HL-60 (cell line): ENCODE data around the gene BHLHE41.
A peak's percentile ranks its signal among the peaks of the same experiment; 100 is the strongest.

ENCODE experiments used
- DNase-seq, 2 experiments: peaks; one replicate each; pipeline ENCODE4 v3.0.0-alpha.2; 2010 to 2020; ENCODE audit warnings: low read depth in 1 of 2, low spot score in 1 of 2
- H3K27ac ChIP-seq: fragments of 250-450 bp; sonication (Bioruptor Pico); replicated peaks from 2 replicates; pipeline ENCODE4 v1.5.1; 2020; ENCODE audit warnings: mild to moderate bottlenecking, moderate library complexity
- H3K27me3 ChIP-seq: fragments of 250-450 bp; sonication (Bioruptor Pico); 2 replicates; pipeline ENCODE4 v1.5.1; 2021; ENCODE audit warnings: mild to moderate bottlenecking, moderate library complexity; ENCODE audit not compliant: insufficient read depth, poor library complexity, severe bottlenecking
- H3K4me3 ChIP-seq: replicated peaks from 2 replicates; pipeline ENCODE4 v1.5.1; 2011; ENCODE audit warnings: mild to moderate bottlenecking, control low read depth, low read length; ENCODE audit not compliant: insufficient read depth
- GABPA ChIP-seq: IDR thresholded peaks from 2 replicates; pipeline ENCODE4 v1.6.1; 2012; ENCODE audit warnings: low read depth
- POLR2AphosphoS5 ChIP-seq: IDR thresholded peaks from 2 replicates; pipeline ENCODE4 v1.6.1; 2012; ENCODE audit warnings: low read depth
- SPI1 ChIP-seq: IDR thresholded peaks from 2 replicates; pipeline ENCODE4 v1.6.1; 2012; ENCODE audit warnings: low read depth, mild to moderate bottlenecking, borderline replicate concordance
- long read RNA-seq: library from polyadenylated mRNA; unstranded; transcript quantifications from one replicate; pipeline ENCODE4 v2.0.0, GENCODE V29; 2020
- TF ChIP-seq, protein P1 (sequence below): IDR thresholded peaks from 2 replicates; pipeline ENCODE4 v1.6.1; 2012; ENCODE audit warnings: low read depth; ENCODE audit not compliant: insufficient replicate concordance
- TF ChIP-seq, protein P2 (sequence below): IDR thresholded peaks from one replicate; pipeline ENCODE4 v1.5.1; 2011; ENCODE audit warnings: low read length, control low read depth, inconsistent platforms; ENCODE audit not compliant: insufficient read depth

BHLHE41 gene
- long read RNA-seq = 0 reads

DNA sequence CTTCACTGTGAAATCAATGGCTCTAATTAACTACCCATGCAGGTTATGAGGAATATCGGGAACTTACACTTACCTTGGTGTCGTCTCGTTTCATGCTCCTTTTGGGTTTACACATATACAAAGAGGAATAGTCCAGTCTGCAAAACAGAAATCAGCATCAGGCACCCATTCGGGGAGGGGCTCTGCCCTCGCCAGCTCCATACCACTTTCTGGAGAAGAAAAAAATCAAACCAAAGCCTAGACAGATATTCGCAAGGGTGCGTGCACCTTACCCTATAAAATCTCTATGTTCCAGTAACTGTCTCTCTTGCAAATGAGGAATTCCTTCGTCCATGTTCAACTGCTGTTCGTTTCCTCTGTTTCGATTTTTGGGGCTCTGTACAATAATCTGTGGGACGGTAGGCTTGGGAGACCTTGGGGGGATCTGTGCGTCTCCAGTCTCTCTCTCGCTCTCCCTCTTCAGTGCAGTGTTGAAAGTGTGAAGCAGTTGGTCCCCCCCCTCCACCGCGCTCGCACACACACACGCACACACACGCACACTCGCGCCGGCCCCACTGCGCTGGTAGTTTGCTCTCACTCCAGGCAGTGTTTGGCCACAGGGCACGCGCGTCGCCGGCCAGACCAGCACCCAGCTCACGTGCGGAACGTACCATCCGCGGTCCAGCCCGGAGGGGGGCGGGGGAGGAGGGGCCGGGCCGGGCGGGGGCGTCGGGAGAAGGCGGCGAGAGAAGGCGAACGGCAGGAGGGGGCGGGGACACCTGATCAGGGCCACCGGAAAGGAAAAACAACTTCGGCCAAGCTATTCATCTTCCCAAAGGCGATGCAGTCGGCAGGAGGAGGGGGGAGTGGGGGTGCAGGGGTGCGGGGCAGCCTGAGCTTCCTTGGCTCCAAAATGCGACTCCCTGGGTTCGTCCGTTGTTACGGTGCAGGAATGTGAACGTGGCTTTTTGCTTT, at the start of gene BHLHE41:
TSS of gene BHLHE41 (minus strand) at position 592 of the 954 bp plus-strand sequence. CDS start at position 334, 258 bp downstream.
- DNase-seq = peak in 1 of 2 experiments; percentile 13
- Histone ChIP-seq H3K4me3 (peak within 1 kb of the TSS; percentile 54), H3K27me3 (peaks cover 39% of the 10 kb centered on the region), H3K27ac (no peak within 1 kb of the TSS)
- TF ChIP-seq, protein P1, sequence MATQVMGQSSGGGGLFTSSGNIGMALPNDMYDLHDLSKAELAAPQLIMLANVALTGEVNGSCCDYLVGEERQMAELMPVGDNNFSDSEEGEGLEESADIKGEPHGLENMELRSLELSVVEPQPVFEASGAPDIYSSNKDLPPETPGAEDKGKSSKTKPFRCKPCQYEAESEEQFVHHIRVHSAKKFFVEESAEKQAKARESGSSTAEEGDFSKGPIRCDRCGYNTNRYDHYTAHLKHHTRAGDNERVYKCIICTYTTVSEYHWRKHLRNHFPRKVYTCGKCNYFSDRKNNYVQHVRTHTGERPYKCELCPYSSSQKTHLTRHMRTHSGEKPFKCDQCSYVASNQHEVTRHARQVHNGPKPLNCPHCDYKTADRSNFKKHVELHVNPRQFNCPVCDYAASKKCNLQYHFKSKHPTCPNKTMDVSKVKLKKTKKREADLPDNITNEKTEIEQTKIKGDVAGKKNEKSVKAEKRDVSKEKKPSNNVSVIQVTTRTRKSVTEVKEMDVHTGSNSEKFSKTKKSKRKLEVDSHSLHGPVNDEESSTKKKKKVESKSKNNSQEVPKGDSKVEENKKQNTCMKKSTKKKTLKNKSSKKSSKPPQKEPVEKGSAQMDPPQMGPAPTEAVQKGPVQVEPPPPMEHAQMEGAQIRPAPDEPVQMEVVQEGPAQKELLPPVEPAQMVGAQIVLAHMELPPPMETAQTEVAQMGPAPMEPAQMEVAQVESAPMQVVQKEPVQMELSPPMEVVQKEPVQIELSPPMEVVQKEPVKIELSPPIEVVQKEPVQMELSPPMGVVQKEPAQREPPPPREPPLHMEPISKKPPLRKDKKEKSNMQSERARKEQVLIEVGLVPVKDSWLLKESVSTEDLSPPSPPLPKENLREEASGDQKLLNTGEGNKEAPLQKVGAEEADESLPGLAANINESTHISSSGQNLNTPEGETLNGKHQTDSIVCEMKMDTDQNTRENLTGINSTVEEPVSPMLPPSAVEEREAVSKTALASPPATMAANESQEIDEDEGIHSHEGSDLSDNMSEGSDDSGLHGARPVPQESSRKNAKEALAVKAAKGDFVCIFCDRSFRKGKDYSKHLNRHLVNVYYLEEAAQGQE = no peak
- TF ChIP-seq SPI1 (no peak), POLR2AphosphoS5 (no peak), GABPA (no peak)
- TF ChIP-seq, protein P2, sequence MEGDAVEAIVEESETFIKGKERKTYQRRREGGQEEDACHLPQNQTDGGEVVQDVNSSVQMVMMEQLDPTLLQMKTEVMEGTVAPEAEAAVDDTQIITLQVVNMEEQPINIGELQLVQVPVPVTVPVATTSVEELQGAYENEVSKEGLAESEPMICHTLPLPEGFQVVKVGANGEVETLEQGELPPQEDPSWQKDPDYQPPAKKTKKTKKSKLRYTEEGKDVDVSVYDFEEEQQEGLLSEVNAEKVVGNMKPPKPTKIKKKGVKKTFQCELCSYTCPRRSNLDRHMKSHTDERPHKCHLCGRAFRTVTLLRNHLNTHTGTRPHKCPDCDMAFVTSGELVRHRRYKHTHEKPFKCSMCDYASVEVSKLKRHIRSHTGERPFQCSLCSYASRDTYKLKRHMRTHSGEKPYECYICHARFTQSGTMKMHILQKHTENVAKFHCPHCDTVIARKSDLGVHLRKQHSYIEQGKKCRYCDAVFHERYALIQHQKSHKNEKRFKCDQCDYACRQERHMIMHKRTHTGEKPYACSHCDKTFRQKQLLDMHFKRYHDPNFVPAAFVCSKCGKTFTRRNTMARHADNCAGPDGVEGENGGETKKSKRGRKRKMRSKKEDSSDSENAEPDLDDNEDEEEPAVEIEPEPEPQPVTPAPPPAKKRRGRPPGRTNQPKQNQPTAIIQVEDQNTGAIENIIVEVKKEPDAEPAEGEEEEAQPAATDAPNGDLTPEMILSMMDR = no peak

DNA sequence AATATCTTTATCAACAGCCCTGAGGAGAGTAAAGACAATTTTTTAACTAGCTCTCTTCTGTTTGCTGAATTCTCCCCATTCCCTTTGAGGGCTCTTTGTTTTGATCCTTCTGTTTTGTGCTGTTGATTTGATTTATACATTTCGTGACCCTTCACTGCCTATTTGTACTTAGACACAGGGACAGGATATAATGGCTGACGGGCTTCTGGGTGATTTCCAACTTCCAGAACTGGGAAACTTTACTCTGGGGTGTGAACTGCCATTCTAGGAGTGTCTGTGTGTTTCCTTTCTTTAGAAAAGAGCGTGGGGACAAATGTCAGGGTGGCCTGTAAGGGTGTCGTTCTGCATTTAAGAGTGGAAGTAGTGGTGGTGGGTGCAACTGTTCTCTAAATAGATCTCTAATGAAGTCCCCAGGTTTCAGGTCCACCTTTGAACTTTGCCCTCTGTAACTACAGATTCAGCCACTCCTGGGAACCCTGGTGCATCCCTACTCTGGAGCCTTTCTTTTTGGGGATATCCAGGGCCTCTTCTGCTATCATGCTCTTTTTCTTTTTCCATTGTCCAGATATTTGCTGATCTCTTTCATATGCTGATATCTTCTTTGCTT, 48.2 kb upstream of the BHLHE41 start:
- no peak for DNase-seq
- no peaks in the 10 kb centered on the region for H3K27me3 ChIP-seq
- H3K27ac ChIP-seq = no peak overlapping the region
- TF ChIP-seq SPI1 (no peak), POLR2AphosphoS5 (no peak), GABPA (no peak)
- TF ChIP-seq, protein P1 = no peak
- TF ChIP-seq, protein P2 = no peak
- no peak overlapping the region for H3K4me3 ChIP-seq

DNA sequence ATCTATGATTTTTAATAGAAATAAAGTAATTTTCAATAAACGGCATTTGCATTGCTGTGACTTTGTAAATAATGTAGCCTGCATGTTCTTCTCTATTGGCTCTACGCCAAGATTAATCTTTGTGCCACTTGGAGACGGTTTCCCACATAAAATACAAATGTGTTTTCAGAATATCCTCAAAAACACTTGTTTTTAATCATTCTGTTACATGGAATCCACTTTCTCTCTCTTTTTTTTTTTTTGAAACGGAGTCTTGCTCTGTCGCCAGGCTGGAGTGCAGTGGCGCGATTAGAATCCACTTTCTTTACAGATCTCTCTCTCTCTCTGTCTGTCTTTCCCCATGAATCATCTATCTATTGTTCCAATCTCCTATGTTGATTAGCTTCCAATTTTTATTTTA, 47.7 kb upstream of the BHLHE41 start:
- TF ChIP-seq, protein P2 = no peak
- no peak for TF ChIP-seq SPI1
- TF ChIP-seq GABPA = no peak
- no peak for TF ChIP-seq POLR2AphosphoS5
- TF ChIP-seq, protein P1 = no peak
- Histone ChIP-seq H3K27me3 (no peaks in the 10 kb centered on the region), H3K4me3 (no peak overlapping the region), H3K27ac (no peak overlapping the region)
- DNase-seq = no peak
